ENCODE data around the gene TOMM34.

DNA sequence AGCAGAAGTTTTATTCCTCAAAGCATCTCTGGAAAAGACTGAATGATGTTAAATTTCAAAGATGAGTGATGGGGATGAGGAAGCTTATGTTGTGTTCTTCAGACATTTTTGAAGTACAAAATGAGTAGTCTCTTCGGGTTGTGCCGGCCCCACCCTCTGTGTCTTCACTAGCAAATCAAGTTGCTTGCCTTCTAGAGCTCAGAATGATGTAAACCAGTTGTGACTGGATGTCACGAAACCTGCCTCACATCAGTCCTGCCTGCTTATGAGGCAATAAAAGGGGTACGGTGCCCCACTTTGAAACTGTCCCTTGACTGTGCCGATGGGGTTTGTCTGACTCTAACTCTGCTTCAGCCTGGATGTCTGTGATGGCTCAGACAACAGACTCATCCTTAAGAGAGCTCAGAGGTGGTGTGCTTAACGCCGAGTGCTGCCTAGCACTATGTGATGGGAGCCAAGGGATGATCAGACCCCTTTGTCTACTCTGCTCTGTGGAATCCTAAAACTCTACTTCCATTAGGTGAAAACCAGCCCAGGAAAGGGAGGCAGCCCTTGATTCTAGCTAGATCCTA is 19.0 kb downstream of the TOMM34 start:
- no peak for TF ChIP-seq CTCF (IDR thresholded peaks at IDR 0.05)
- no peak for TF ChIP-seq POLR2AphosphoS5 (IDR thresholded peaks at IDR 0.05)

Data from suprapubic skin (tissue), 3 donors.